Measurements from ENCODE around the gene TRIM28.

The TRIM28 gene

GRCh38 chr19:58544591-58545285, 874 bp downstream of the TRIM28 start:
- Histone ChIP-seq H3K36me3 (peaks cover 39% of the 10 kb centered on the region), H3K9me3 (no peaks in the 10 kb centered on the region), H3K4me1 (no peaks in the 10 kb centered on the region), H3K27me3 (peaks cover 6% of the 10 kb centered on the region), H3K4me3 (ENCODE audit: low read depth, low read length) (peak overlapping the region; percentile 79)
- TF ChIP-seq CTCF (IDR thresholded peaks at IDR 0.05; ENCODE audit: low read depth, low read length): no peak
- peak; percentile 60 for DNase-seq

DNA sequence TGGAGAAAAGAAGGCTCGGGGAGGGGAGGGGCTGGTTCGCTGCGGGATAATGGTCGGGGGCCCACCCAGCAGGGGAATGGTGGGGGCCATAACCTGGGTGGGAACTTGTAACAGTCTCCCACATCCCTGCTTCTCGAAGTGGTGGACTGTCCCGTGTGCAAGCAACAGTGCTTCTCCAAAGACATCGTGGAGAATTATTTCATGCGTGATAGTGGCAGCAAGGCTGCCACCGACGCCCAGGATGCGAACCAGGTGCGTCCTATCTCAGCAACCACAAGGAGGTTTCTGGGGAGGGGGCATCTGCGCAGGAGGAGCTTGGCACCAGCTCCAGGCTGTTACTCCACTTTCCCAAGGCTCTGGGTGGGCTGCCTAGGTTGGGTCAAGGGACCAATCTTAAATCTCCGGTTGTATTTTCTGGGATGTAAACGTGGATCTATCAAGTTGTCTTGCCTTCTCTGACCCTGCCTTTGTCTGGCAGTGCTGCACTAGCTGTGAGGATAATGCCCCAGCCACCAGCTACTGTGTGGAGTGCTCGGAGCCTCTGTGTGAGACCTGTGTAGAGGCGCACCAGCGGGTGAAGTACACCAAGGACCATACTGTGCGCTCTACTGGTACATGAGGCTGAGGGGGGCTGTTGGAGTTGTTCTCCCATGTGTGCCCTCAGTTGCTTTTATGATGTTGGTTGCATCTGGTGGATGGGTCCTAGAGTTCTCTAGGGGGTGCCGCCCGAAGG, 1.6 kb downstream of the TRIM28 start:
- no peaks in the 10 kb centered on the region for H3K9me3 ChIP-seq
- H3K36me3 ChIP-seq: peaks cover 46% of the 10 kb centered on the region
- no peak for DNase-seq
- H3K4me1 ChIP-seq: no peaks in the 10 kb centered on the region
- peaks cover 6% of the 10 kb centered on the region for H3K27me3 ChIP-seq
- H3K4me3 ChIP-seq (ENCODE audit: low read depth, low read length): peak overlapping the region; percentile 79
- TF ChIP-seq CTCF (IDR thresholded peaks at IDR 0.05; ENCODE audit: low read depth, low read length): no peak

- no peak for TF ChIP-seq CTCF (IDR thresholded peaks at IDR 0.05; ENCODE audit: low read depth, low read length)
- no peaks in the 10 kb centered on the region for H3K9me3 ChIP-seq
- H3K4me1 ChIP-seq: no peaks in the 10 kb centered on the region
- no peak for DNase-seq
- H3K27me3 ChIP-seq: peaks cover 6% of the 10 kb centered on the region
- H3K36me3 ChIP-seq: peaks cover 52% of the 10 kb centered on the region
- H3K4me3 ChIP-seq (ENCODE audit: low read depth, low read length): peak overlapping the region; percentile 79
Observed at GRCh38 chr19:58546019-58546530, 2.2 kb downstream of the TRIM28 start.

DNA sequence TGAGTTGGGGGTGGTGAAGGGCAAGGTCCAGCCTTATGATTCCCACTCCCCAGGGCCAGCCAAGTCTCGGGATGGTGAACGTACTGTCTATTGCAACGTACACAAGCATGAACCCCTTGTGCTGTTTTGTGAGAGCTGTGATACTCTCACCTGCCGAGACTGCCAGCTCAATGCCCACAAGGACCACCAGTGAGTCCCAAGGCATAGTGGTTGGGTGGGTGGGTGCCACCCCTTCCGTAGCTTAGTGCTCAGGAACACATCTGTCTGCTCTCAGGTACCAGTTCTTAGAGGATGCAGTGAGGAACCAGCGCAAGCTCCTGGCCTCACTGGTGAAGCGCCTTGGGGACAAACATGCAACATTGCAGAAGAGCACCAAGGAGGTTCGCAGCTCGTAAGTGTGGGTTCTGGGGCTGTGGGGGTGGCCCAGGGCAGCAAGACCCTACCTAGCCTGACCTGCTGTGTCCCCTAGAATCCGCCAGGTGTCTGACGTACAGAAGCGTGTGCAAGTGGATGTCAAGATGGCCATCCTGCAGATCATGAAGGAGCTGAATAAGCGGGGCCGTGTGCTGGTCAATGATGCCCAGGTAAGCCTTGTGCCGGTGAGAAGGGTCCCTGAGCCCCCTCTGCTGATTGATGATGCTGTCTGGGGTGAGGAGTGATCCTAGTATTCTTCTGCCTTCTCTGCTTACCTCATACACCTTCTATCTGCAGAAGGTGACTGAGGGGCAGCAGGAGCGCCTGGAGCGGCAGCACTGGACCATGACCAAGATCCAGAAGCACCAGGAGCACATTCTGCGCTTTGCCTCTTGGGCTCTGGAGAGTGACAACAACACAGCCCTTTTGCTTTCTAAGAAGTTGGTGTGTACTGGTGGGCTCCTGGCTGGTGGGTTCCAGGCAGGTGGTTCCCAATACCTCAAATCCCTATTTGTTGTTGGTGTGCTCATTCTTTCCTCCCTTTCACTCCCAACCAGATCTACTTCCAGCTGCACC, 3.8 kb downstream of the TRIM28 start:
- TF ChIP-seq CTCF (IDR thresholded peaks at IDR 0.05; ENCODE audit: low read depth, low read length): no peak
- Histone ChIP-seq H3K4me1 (no peaks in the 10 kb centered on the region), H3K27me3 (peaks cover 6% of the 10 kb centered on the region), H3K9me3 (no peaks in the 10 kb centered on the region), H3K36me3 (peaks cover 67% of the 10 kb centered on the region), H3K4me3 (ENCODE audit: low read depth, low read length) (no peak overlapping the region)
- no peak for DNase-seq

DNA sequence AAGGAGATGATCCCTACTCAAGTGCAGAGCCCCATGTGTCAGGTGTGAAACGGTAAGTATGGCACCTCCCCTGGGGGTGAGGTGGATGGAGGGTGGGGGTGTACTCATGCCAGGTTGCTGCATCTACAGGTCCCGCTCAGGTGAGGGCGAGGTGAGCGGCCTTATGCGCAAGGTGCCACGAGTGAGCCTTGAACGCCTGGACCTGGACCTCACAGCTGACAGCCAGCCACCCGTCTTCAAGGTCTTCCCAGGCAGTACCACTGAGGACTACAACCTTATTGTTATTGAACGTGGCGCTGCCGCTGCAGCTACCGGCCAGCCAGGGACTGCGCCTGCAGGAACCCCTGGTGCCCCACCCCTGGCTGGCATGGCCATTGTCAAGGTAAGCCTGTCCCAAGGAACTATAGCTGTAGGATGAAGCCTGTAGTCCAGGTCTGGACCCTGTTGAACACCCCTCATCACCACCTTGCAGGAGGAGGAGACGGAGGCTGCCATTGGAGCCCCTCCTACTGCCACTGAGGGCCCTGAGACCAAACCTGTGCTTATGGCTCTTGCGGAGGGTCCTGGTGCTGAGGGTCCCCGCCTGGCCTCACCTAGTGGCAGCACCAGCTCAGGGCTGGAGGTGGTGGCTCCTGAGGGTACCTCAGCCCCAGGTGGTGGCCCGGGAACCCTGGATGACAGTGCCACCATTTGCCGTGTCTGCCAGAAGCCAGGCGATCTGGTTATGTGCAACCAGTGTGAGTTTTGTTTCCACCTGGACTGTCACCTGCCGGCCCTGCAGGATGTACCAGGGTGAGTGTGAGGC, 5.2 kb downstream of the TRIM28 start:
- H3K4me1 ChIP-seq: peaks cover 4% of the 10 kb centered on the region

More for the DNA sequence above, 5.2 kb downstream of the TRIM28 start:
- Histone ChIP-seq H3K9me3 (no peaks in the 10 kb centered on the region), H3K4me3 (ENCODE audit: low read depth, low read length) (no peak overlapping the region), H3K36me3 (peaks cover 69% of the 10 kb centered on the region), H3K27me3 (peaks cover 6% of the 10 kb centered on the region)
- no peak for DNase-seq
- TF ChIP-seq CTCF (IDR thresholded peaks at IDR 0.05; ENCODE audit: low read depth, low read length): no peak

All from BE2C (cell line).